Activated CD4-positive, alpha-beta T cell treated with anti-CD3 and anti-CD28 coated beads, Interleukin-2, amount 10 ng/mL, durations not matched to agents 24 days and 14 days (primary cell): ENCODE results near the gene OR2AJ1. TPM values are rescaled to one million over a fixed set of nuclear protein-coding genes. Genes with fewer than 3 reads are reported as not detected.

Experiments
- total RNA-seq: library from RNA; stranded (reverse); gene quantifications from 2 replicates; pipeline ENCODE4 v1.2.3, GENCODE V29; 2022

Gene OR2AJ1
- total RNA-seq, 1 donor from 2014 or later = not detected

Other genes starting within 250 kb of the OR2AJ1 start
- gene OR13G1, start 245.2 kb upstream of the OR2AJ1 start, total RNA-seq = not detected in 2 replicates
- not detected in 2 replicates for gene OR6F1, start 208.2 kb upstream of the OR2AJ1 start, total RNA-seq
- gene OR14K1, start 186.3 kb upstream of the OR2AJ1 start, total RNA-seq = not detected in 2 replicates
- gene OR14A2, start 176.7 kb upstream of the OR2AJ1 start, total RNA-seq = not detected in 2 replicates
- gene OR1C1, start 164.3 kb upstream of the OR2AJ1 start, total RNA-seq = not detected in 2 replicates
- gene OR14A16, start 100.8 kb upstream of the OR2AJ1 start, total RNA-seq = not detected in 2 replicates
- gene OR11L1, start 83.0 kb upstream of the OR2AJ1 start, total RNA-seq = not detected in 2 replicates
- gene TRIM58, start 67.7 kb upstream of the OR2AJ1 start, total RNA-seq = 0.23 and 0.24 TPM in 2 replicates
- 0.21 TPM in 1 of 2 replicates, not detected in the other for gene OR2W3, start 29.3 kb upstream of the OR2AJ1 start, total RNA-seq
- not detected in 2 replicates for gene OR2T8, start 4.6 kb upstream of the OR2AJ1 start, total RNA-seq
- gene OR2L8, start 24.0 kb downstream of the OR2AJ1 start, total RNA-seq = not detected in 2 replicates
- gene OR2AK2, start 40.3 kb downstream of the OR2AJ1 start, total RNA-seq = not detected in 2 replicates
- gene OR2L5, start 88.8 kb downstream of the OR2AJ1 start, total RNA-seq = not detected in 2 replicates
- gene OR2L2, start 105.2 kb downstream of the OR2AJ1 start, total RNA-seq = 0.07 TPM in 2 replicates
- gene OR2L3, start 121.9 kb downstream of the OR2AJ1 start, total RNA-seq = not detected in 2 replicates
- gene OR2L13, start 170.3 kb downstream of the OR2AJ1 start, total RNA-seq = not detected in 2 replicates
- not detected in 2 replicates for gene OR2M5, start 220.3 kb downstream of the OR2AJ1 start, total RNA-seq
- gene OR2M2, start 249.9 kb downstream of the OR2AJ1 start, total RNA-seq = not detected in 2 replicates